Muscle of leg (tissue), 11 donors: ENCODE data around the gene LRRC26. TPM values are rescaled to one million over a fixed set of nuclear protein-coding genes. Genes with fewer than 3 reads are reported as not detected.

Experiments
- DNase-seq: peaks from one replicate; pipeline ENCODE4 v3.0.0; 2013
- H3K27ac ChIP-seq: one replicate; pipeline ENCODE4 v1.5.1; 2013; ENCODE audit warnings: mild to moderate bottlenecking, low read length, control low read depth
- H3K27me3 ChIP-seq: one replicate; pipeline ENCODE4 v1.6.1; 2013; ENCODE audit warnings: low read length; ENCODE audit not compliant: control insufficient read depth, insufficient read depth
- H3K36me3 ChIP-seq: one replicate; pipeline ENCODE4 v1.6.1; 2013; ENCODE audit warnings: low read length; ENCODE audit not compliant: control insufficient read depth, insufficient read depth
- H3K4me1 ChIP-seq: one replicate; pipeline ENCODE4 v1.6.1; 2013; ENCODE audit warnings: low read length; ENCODE audit not compliant: control insufficient read depth, insufficient read depth
- H3K4me3 ChIP-seq: one replicate; pipeline ENCODE4 v1.5.1; 2013; ENCODE audit warnings: low read length, control low read depth
- H3K9me3 ChIP-seq: replicated peaks from 2 replicates; pipeline ENCODE4 v1.6.1; 2013; ENCODE audit warnings: low read depth, low read length; ENCODE audit not compliant: control insufficient read depth
- WGBS: methylation state at CpG from one replicate; pipeline ENCODE4 v1.1.5; 2013; ENCODE audit warnings: missing lambda C conversion rate; ENCODE audit not compliant: insufficient coverage; 5-methylcytosine and 5-hydroxymethylcytosine counted together
- polyA plus RNA-seq, 8 donors: library from polyadenylated mRNA; unstranded; fragments of 120-200 nt; gene quantifications; one replicate each; pipeline versions ENCODE4 v1.2.1 to v1.2.3, GENCODE V29; 2013; ENCODE audit warnings: inconsistent platforms in 1 of 8, low replicate concordance in 1 of 8; ENCODE audit not compliant: insufficient read length in 8 of 8, insufficient read depth in 1 of 8
- total RNA-seq: library from RNA; stranded (reverse); fragments of 120-200 nt; gene quantifications from one replicate; pipeline ENCODE4 v1.2.4, GENCODE V29; 2013

The LRRC26 gene
- total and polyA plus RNA-seq, 9 donors, result 0.14 TPM; not detected in 8

- no peaks in the 10 kb centered on the region for H3K9me3 ChIP-seq
- no peaks in the 10 kb centered on the region for H3K27me3 ChIP-seq
- 56% methylated on average over 7 of the region's 9 CpGs for WGBS
- peaks cover 50% of the 10 kb centered on the region for H3K36me3 ChIP-seq
- H3K4me1 ChIP-seq, result peaks cover 56% of the 10 kb centered on the region
- no peak overlapping the region for H3K4me3 ChIP-seq
- H3K27ac ChIP-seq, result peak overlapping the region; percentile 85
- DNase-seq, result no peak
Measured at GRCh38 chr9:137190315-137190856, 20.5 kb upstream of the LRRC26 start.

GRCh38 chr9:137189297-137190295 is 19.7 kb upstream of the LRRC26 start:
- no peaks in the 10 kb centered on the region for H3K9me3 ChIP-seq
- peaks cover 58% of the 10 kb centered on the region for H3K36me3 ChIP-seq
- H3K4me1 ChIP-seq, result peaks cover 52% of the 10 kb centered on the region
- H3K4me3 ChIP-seq, result peak overlapping the region; percentile 99
- no peaks in the 10 kb centered on the region for H3K27me3 ChIP-seq
- peak overlapping the region; percentile 85 for H3K27ac ChIP-seq
- no peak for DNase-seq
- 35% methylated on average over 22 of the region's 23 CpGs for WGBS

- WGBS, result under 1% methylated on average over 93 of the region's 98 CpGs
- peaks cover 67% of the 10 kb centered on the region for H3K36me3 ChIP-seq
- peaks cover 47% of the 10 kb centered on the region for H3K4me1 ChIP-seq
- no peaks in the 10 kb centered on the region for H3K27me3 ChIP-seq
- peak; percentile 98 for DNase-seq
- H3K27ac ChIP-seq, result peak within 1 kb of the TSS; percentile 85
- no peaks in the 10 kb centered on the region for H3K9me3 ChIP-seq
- H3K4me3 ChIP-seq, result peak within 1 kb of the TSS; percentile 99
Measured at GRCh38 chr9:137188490-137189296, 18.8 kb upstream of the LRRC26 start, which contains the start of the genes ANAPC2 and SSNA1. ANAPC2 (minus strand) TSS chr9:137188560; CDS start chr9:137188532, 28 bp downstream. SSNA1 (plus strand) TSS chr9:137188676; CDS start chr9:137188727, 51 bp downstream.

GRCh38 chr9:137188086-137188489 is 18.2 kb upstream of the LRRC26 start:
- peak overlapping the region; percentile 99 for H3K4me3 ChIP-seq
- under 1% methylated on average over 25 of the region's 31 CpGs for WGBS
- peaks cover 47% of the 10 kb centered on the region for H3K4me1 ChIP-seq
- no peak for DNase-seq
- no peaks in the 10 kb centered on the region for H3K9me3 ChIP-seq
- H3K27ac ChIP-seq, result peak overlapping the region; percentile 77
- H3K36me3 ChIP-seq, result peaks cover 73% of the 10 kb centered on the region
- no peaks in the 10 kb centered on the region for H3K27me3 ChIP-seq

GRCh38 chr9:137187386-137187785 is 17.5 kb upstream of the LRRC26 start:
- no peaks in the 10 kb centered on the region for H3K27me3 ChIP-seq
- WGBS, result 87% methylated on average over 13 of the region's 15 CpGs
- H3K36me3 ChIP-seq, result peaks cover 75% of the 10 kb centered on the region
- H3K9me3 ChIP-seq, result no peaks in the 10 kb centered on the region
- peaks cover 47% of the 10 kb centered on the region for H3K4me1 ChIP-seq
- H3K27ac ChIP-seq, result no peak overlapping the region
- DNase-seq, result no peak
- peak overlapping the region; percentile 99 for H3K4me3 ChIP-seq

- Histone ChIP-seq H3K4me3 (no peak overlapping the region), H3K27ac (no peak overlapping the region), H3K4me1 (peaks cover 46% of the 10 kb centered on the region), H3K27me3 (no peaks in the 10 kb centered on the region), H3K36me3 (peaks cover 74% of the 10 kb centered on the region), H3K9me3 (no peaks in the 10 kb centered on the region)
- no peak for DNase-seq
- 86% methylated on average over 4 of the region's 6 CpGs for WGBS
Measured at GRCh38 chr9:137186385-137186784, 16.5 kb upstream of the LRRC26 start.

GRCh38 chr9:137185921-137186320 is 16.1 kb upstream of the LRRC26 start:
- DNase-seq, result no peak
- Histone ChIP-seq H3K9me3 (no peaks in the 10 kb centered on the region), H3K4me3 (no peak overlapping the region), H3K4me1 (peaks cover 41% of the 10 kb centered on the region), H3K27ac (no peak overlapping the region), H3K36me3 (peaks cover 74% of the 10 kb centered on the region), H3K27me3 (no peaks in the 10 kb centered on the region)
- WGBS, result 92% methylated on average over 17 of the region's 19 CpGs

GRCh38 chr9:137184881-137185660 is 15.2 kb upstream of the LRRC26 start:
- Histone ChIP-seq H3K27ac (no peak overlapping the region), H3K27me3 (no peaks in the 10 kb centered on the region), H3K4me1 (peaks cover 32% of the 10 kb centered on the region), H3K4me3 (no peak overlapping the region), H3K36me3 (peaks cover 74% of the 10 kb centered on the region), H3K9me3 (no peaks in the 10 kb centered on the region)
- 90% methylated on average over 47 of the region's 48 CpGs for WGBS
- no peak for DNase-seq

GRCh38 chr9:137183980-137184595 is 14.2 kb upstream of the LRRC26 start:
- no peaks in the 10 kb centered on the region for H3K27me3 ChIP-seq
- peaks cover 78% of the 10 kb centered on the region for H3K36me3 ChIP-seq
- no peak for DNase-seq
- no peak overlapping the region for H3K4me3 ChIP-seq
- WGBS, result 92% methylated on average over 27 of the region's 27 CpGs
- H3K27ac ChIP-seq, result no peak overlapping the region
- H3K4me1 ChIP-seq, result peaks cover 23% of the 10 kb centered on the region
- no peaks in the 10 kb centered on the region for H3K9me3 ChIP-seq
